T-helper 17 cell (primary cell): Measurements from ENCODE around the gene TRPC1. TPM values are rescaled to one million over a fixed set of nuclear protein-coding genes. Genes with fewer than 3 reads are reported as not detected.

Experiments
- ATAC-seq: fragments of 150-1000 bp; cut with Tn5 transposase; 2 replicates; pipeline ENCODE4 v1.10.0; 2021; ENCODE audit warnings: mild to moderate bottlenecking, moderate library complexity
- DNase-seq, 3 donors: peaks; one replicate each; pipeline versions ENCODE4 v3.0.0 to v3.0.0-alpha.2; 2020 to 2021
- H3K9me3 ChIP-seq: one replicate; pipeline ENCODE4 v1.7.0; 2013; ENCODE audit warnings: low read length, mild to moderate bottlenecking; ENCODE audit not compliant: control insufficient read depth, poor library complexity, severe bottlenecking
- H3K27ac Mint-ChIP-seq: one replicate; pipeline ENCODE4 v1.8.0; 2022; ENCODE audit warnings: mild to moderate bottlenecking, moderate library complexity, mixed read lengths
- H3K27me3 Mint-ChIP-seq: one replicate; pipeline ENCODE4 v1.8.0; 2022; ENCODE audit warnings: mixed read lengths
- H3K36me3 Mint-ChIP-seq: one replicate; pipeline ENCODE4 v1.8.0; 2022; ENCODE audit warnings: low read depth, mixed read lengths
- H3K4me1 Mint-ChIP-seq: one replicate; pipeline ENCODE4 v1.8.0; 2022; ENCODE audit warnings: mild to moderate bottlenecking, mixed read lengths
- H3K4me3 Mint-ChIP-seq: one replicate; pipeline ENCODE4 v1.8.0; 2022; ENCODE audit warnings: mild to moderate bottlenecking, moderate library complexity, mixed read lengths
- total RNA-seq, 4 donors: library from RNA in 2 of 4; stranded (reverse) in 2 of 4; gene quantifications; one replicate each; pipeline ENCODE4 v1.2.3 and lab custom pipeline; 2022 to 2026

TRPC1 gene
- total RNA-seq, 2 donors from 2014 or later = 3.3 to 5.1 TPM

GRCh38 chr3:142817897-142818296 lies 94.1 kb downstream of the TRPC1 start:
- no peaks in the 10 kb centered on the region for H3K9me3 ChIP-seq
- DNase-seq = no peak
- H3K36me3 Mint-ChIP-seq = no peaks in the 10 kb centered on the region
- peaks cover 31% of the 10 kb centered on the region for H3K27me3 Mint-ChIP-seq
- H3K4me3 Mint-ChIP-seq = no peak overlapping the region
- H3K4me1 Mint-ChIP-seq = peaks cover 2% of the 10 kb centered on the region
- no peak overlapping the region for H3K27ac Mint-ChIP-seq
- no peak for ATAC-seq

- H3K4me1 Mint-ChIP-seq = peaks cover 2% of the 10 kb centered on the region
- no peaks in the 10 kb centered on the region for H3K9me3 ChIP-seq
- ATAC-seq = no peak
- H3K4me3 Mint-ChIP-seq = no peak overlapping the region
- DNase-seq = no peak
- no peaks in the 10 kb centered on the region for H3K36me3 Mint-ChIP-seq
- H3K27ac Mint-ChIP-seq = no peak overlapping the region
- peaks cover 33% of the 10 kb centered on the region for H3K27me3 Mint-ChIP-seq
These were observed 94.8 kb downstream of the TRPC1 start for GRCh38 chr3:142818651-142819050.

- peaks cover 36% of the 10 kb centered on the region for H3K27me3 Mint-ChIP-seq
- no peaks in the 10 kb centered on the region for H3K9me3 ChIP-seq
- no peak overlapping the region for H3K27ac Mint-ChIP-seq
- no peak for ATAC-seq
- DNase-seq = no peak
- H3K4me1 Mint-ChIP-seq = peaks cover 2% of the 10 kb centered on the region
- no peak overlapping the region for H3K4me3 Mint-ChIP-seq
- no peaks in the 10 kb centered on the region for H3K36me3 Mint-ChIP-seq
These were observed 95.3 kb downstream of the TRPC1 start for GRCh38 chr3:142819179-142819578.

- ATAC-seq (peak; percentile 91), DNase-seq (peak; percentile 13 to 47 (median 22))
- H3K4me3 Mint-ChIP-seq = no peak overlapping the region
These were observed 105.0 kb downstream of the TRPC1 start for GRCh38 chr3:142828703-142829305.

GRCh38 chr3:142837526-142837925 lies 113.7 kb downstream of the TRPC1 start:
- H3K27ac Mint-ChIP-seq = no peak overlapping the region
- no peaks in the 10 kb centered on the region for H3K9me3 ChIP-seq
- H3K4me1 Mint-ChIP-seq = no peaks in the 10 kb centered on the region
- DNase-seq (no peak), ATAC-seq (no peak)
- H3K36me3 Mint-ChIP-seq = no peaks in the 10 kb centered on the region
- no peak overlapping the region for H3K4me3 Mint-ChIP-seq
- H3K27me3 Mint-ChIP-seq = peaks cover 37% of the 10 kb centered on the region

More at GRCh38 chr3:142828703-142829305, 105.0 kb downstream of the TRPC1 start:
- H3K36me3 Mint-ChIP-seq = no peaks in the 10 kb centered on the region
- peaks cover 43% of the 10 kb centered on the region for H3K27me3 Mint-ChIP-seq
- peaks cover 2% of the 10 kb centered on the region for H3K4me1 Mint-ChIP-seq
- no peak overlapping the region for H3K27ac Mint-ChIP-seq
- no peaks in the 10 kb centered on the region for H3K9me3 ChIP-seq

- Mint-ChIP-seq H3K27ac (no peak overlapping the region), H3K4me3 (no peak overlapping the region), H3K36me3 (no peaks in the 10 kb centered on the region), H3K4me1 (no peaks in the 10 kb centered on the region), H3K27me3 (peaks cover 37% of the 10 kb centered on the region)
- ATAC-seq (no peak), DNase-seq (no peak)
- H3K9me3 ChIP-seq = no peaks in the 10 kb centered on the region
These were observed 116.0 kb downstream of the TRPC1 start for GRCh38 chr3:142839831-142840230.

GRCh38 chr3:142844339-142844977 lies 120.6 kb downstream of the TRPC1 start:
- peaks cover 25% of the 10 kb centered on the region for H3K27me3 Mint-ChIP-seq
- ATAC-seq = peak; percentile 39
- no peaks in the 10 kb centered on the region for H3K9me3 ChIP-seq
- no peaks in the 10 kb centered on the region for H3K4me1 Mint-ChIP-seq
- no peaks in the 10 kb centered on the region for H3K36me3 Mint-ChIP-seq
- no peak overlapping the region for H3K27ac Mint-ChIP-seq
- no peak for DNase-seq
- H3K4me3 Mint-ChIP-seq = no peak overlapping the region

GRCh38 chr3:142846779-142847577 lies 123.1 kb downstream of the TRPC1 start:
- Mint-ChIP-seq H3K27ac (no peak overlapping the region), H3K4me3 (no peak overlapping the region), H3K4me1 (no peaks in the 10 kb centered on the region), H3K36me3 (no peaks in the 10 kb centered on the region), H3K27me3 (peaks cover 15% of the 10 kb centered on the region)
- no peak for ATAC-seq
- DNase-seq = no peak
- H3K9me3 ChIP-seq = no peaks in the 10 kb centered on the region

GRCh38 chr3:142849148-142849547 lies 125.3 kb downstream of the TRPC1 start:
- H3K27ac Mint-ChIP-seq = no peak overlapping the region
- H3K36me3 Mint-ChIP-seq = no peaks in the 10 kb centered on the region
- H3K9me3 ChIP-seq = no peaks in the 10 kb centered on the region
- H3K4me1 Mint-ChIP-seq = no peaks in the 10 kb centered on the region
- no peak for DNase-seq
- ATAC-seq = no peak
- H3K4me3 Mint-ChIP-seq = no peak overlapping the region
- H3K27me3 Mint-ChIP-seq = peaks cover 20% of the 10 kb centered on the region

GRCh38 chr3:142850395-142851023 lies 126.7 kb downstream of the TRPC1 start:
- Mint-ChIP-seq H3K4me1 (no peaks in the 10 kb centered on the region), H3K36me3 (no peaks in the 10 kb centered on the region), H3K27me3 (peaks cover 29% of the 10 kb centered on the region), H3K4me3 (no peak overlapping the region), H3K27ac (no peak overlapping the region)
- no peak for DNase-seq
- H3K9me3 ChIP-seq = no peaks in the 10 kb centered on the region
- ATAC-seq = peak; percentile 46

GRCh38 chr3:142852009-142852408 lies 128.2 kb downstream of the TRPC1 start:
- no peak for ATAC-seq
- Mint-ChIP-seq H3K4me3 (no peak overlapping the region), H3K27me3 (peaks cover 36% of the 10 kb centered on the region), H3K27ac (no peak overlapping the region), H3K4me1 (no peaks in the 10 kb centered on the region), H3K36me3 (no peaks in the 10 kb centered on the region)
- DNase-seq = no peak
- H3K9me3 ChIP-seq = no peaks in the 10 kb centered on the region

- H3K4me3 Mint-ChIP-seq = no peak overlapping the region
- ATAC-seq (no peak), DNase-seq (no peak)
- no peaks in the 10 kb centered on the region for H3K36me3 Mint-ChIP-seq
- H3K9me3 ChIP-seq = no peaks in the 10 kb centered on the region
- H3K27ac Mint-ChIP-seq = no peak overlapping the region
- peaks cover 35% of the 10 kb centered on the region for H3K27me3 Mint-ChIP-seq
- H3K4me1 Mint-ChIP-seq = no peaks in the 10 kb centered on the region
These were observed 129.7 kb downstream of the TRPC1 start for GRCh38 chr3:142853270-142854168.
